Lung (tissue), 12 donors: Measurements from ENCODE around the gene FRAS1. TPM values are rescaled to one million over a fixed set of nuclear protein-coding genes. Genes with fewer than 3 reads are reported as not detected.

Source experiments
- ATAC-seq: fragments of 200-7000 bp; cut with Tn5 transposase; one replicate; pipeline ENCODE4 v1.9.1; 2020; ENCODE audit warnings: moderate number of reproducible peaks; ENCODE audit not compliant: insufficient read depth, low FRiP score
- DNase-seq, 3 donors: peaks; one replicate each; pipeline ENCODE4 v3.0.0-alpha.2; 2013 to 2017
- H3K27ac ChIP-seq, 2 donors: one replicate each; pipeline ENCODE4 v1.5.1; 2013; ENCODE audit warnings: mild to moderate bottlenecking in 2 of 2, moderate library complexity in 2 of 2, control low read depth in 1 of 2, inconsistent platforms in 1 of 2, low read depth in 1 of 2, low read length in 1 of 2
- H3K27me3 ChIP-seq, 3 donors: one replicate each; pipeline ENCODE4 v1.5.1; 2013; ENCODE audit warnings: low read length in 2 of 3; ENCODE audit not compliant: control insufficient read depth in 3 of 3, insufficient read depth in 3 of 3
- H3K36me3 ChIP-seq, 4 donors: one replicate each; pipeline ENCODE4 v1.5.1; 2013; ENCODE audit warnings: low read length in 4 of 4, mild to moderate bottlenecking in 1 of 4, moderate library complexity in 1 of 4; ENCODE audit not compliant: control insufficient read depth in 4 of 4, insufficient read depth in 4 of 4
- H3K4me1 ChIP-seq, 5 donors: one replicate each; pipeline ENCODE4 v1.5.1; 2013; ENCODE audit warnings: low read length in 5 of 5, mild to moderate bottlenecking in 2 of 5, moderate library complexity in 1 of 5; ENCODE audit not compliant: control insufficient read depth in 5 of 5, insufficient read depth in 5 of 5
- H3K4me3 ChIP-seq: one replicate; pipeline ENCODE4 v1.5.1; 2013; ENCODE audit warnings: mild to moderate bottlenecking, control low read depth, moderate library complexity
- H3K9ac ChIP-seq, 2 donors: one replicate each; pipeline ENCODE4 v1.5.1; 2013; ENCODE audit warnings: low read length in 2 of 2, control low read depth in 1 of 2; ENCODE audit not compliant: insufficient read depth in 1 of 2
- H3K9me3 ChIP-seq, 4 donors: one replicate each; pipeline ENCODE4 v1.5.1; 2013; ENCODE audit warnings: low read length in 3 of 4, mild to moderate bottlenecking in 1 of 4, moderate library complexity in 1 of 4; ENCODE audit not compliant: control insufficient read depth in 4 of 4, insufficient read depth in 3 of 4
- CTCF ChIP-seq: IDR thresholded peaks from 2 replicates; pipeline ENCODE4 v1.5.1; 2012; ENCODE audit warnings: mild to moderate bottlenecking; ENCODE audit errors: control extremely low read depth, extremely low read depth
- WGBS, 2 donors: extraction: QIAGEN DNeasy Blood & Tissue Kit; methylation state at CpG; one replicate each; pipeline ENCODE4 v1.1.7; 2013; 5-methylcytosine and 5-hydroxymethylcytosine counted together
- polyA plus RNA-seq, 2 donors: library from polyadenylated mRNA; stranded (reverse); fragments of 200-250 nt; gene quantifications; one replicate each; pipeline ENCODE4 v1.2.1, GENCODE V29; 2013
- total RNA-seq, 2 donors: library from RNA; depleted of rRNA in 1 of 2; stranded (reverse); fragments of >200 nt in 1 of 2; gene quantifications; one replicate each; pipeline ENCODE4 v1.2.1, GENCODE V29; 2014 to 2021
- donor health status: control.
- donor health status: control.
- donor health status: Bipolar disorder and iron deficiency.
- donor health status: healthy.
- donor health status: DM: yes; HTN: yes; CAD: no.

The FRAS1 gene
- total and polyA plus RNA-seq, 4 donors, result 0.45 to 53.8 (median 6.9) TPM

- DNase-seq (peak in 1 of 3 donors; percentile 26), ATAC-seq (no peak)
- Histone ChIP-seq H3K4me3 (no peak overlapping the region), H3K9me3 (no peaks in the 10 kb centered on the region), H3K4me1 (peaks cover 0 to 23% (median 5%) of the 10 kb centered on the region in 5 donors), H3K36me3 (no peaks in the 10 kb centered on the region), H3K27ac (peak overlapping the region; percentile 33 to 66), H3K9ac (no peak overlapping the region), H3K27me3 (peaks cover 0 to 8% (median 0%) of the 10 kb centered on the region in 3 donors)
- TF ChIP-seq CTCF, result no peak
Observed at GRCh38 chr4:78553529-78554060, 496.5 kb downstream of the FRAS1 start.

- H3K4me1 ChIP-seq, result peaks cover 5 to 16% (median 7%) of the 10 kb centered on the region in 5 donors
- no peak for DNase-seq
- ATAC-seq, result no peak
- no peak overlapping the region for H3K4me3 ChIP-seq
- 70 to 74% methylated on average over 4 of the region's 4 CpGs for WGBS, 2 donors
- no peaks in the 10 kb centered on the region for H3K27me3 ChIP-seq
- H3K9me3 ChIP-seq, result no peaks in the 10 kb centered on the region
- H3K27ac ChIP-seq, result no peak overlapping the region
- H3K9ac ChIP-seq, result no peak overlapping the region
- TF ChIP-seq CTCF, result no peak
- H3K36me3 ChIP-seq, result no peaks in the 10 kb centered on the region
Observed at GRCh38 chr4:78556665-78557064, 499.5 kb downstream of the FRAS1 start.

- Histone ChIP-seq H3K4me3 (no peak overlapping the region), H3K36me3 (no peaks in the 10 kb centered on the region), H3K4me1 (peaks cover 5 to 10% (median 7%) of the 10 kb centered on the region in 5 donors), H3K9me3 (no peaks in the 10 kb centered on the region), H3K27me3 (no peaks in the 10 kb centered on the region), H3K27ac (no peak overlapping the region), H3K9ac (no peak overlapping the region)
- 53 to 72% methylated on average over 2 of the region's 2 CpGs for WGBS, 2 donors
- DNase-seq (no peak), ATAC-seq (no peak)
- no peak for TF ChIP-seq CTCF
Observed at GRCh38 chr4:78557841-78558240, 500.7 kb downstream of the FRAS1 start.

- ATAC-seq (no peak), DNase-seq (no peak)
- Histone ChIP-seq H3K36me3 (no peaks in the 10 kb centered on the region), H3K27me3 (no peaks in the 10 kb centered on the region), H3K9ac (no peak overlapping the region), H3K9me3 (no peaks in the 10 kb centered on the region), H3K4me3 (no peak overlapping the region), H3K4me1 (peaks cover 4 to 10% (median 5%) of the 10 kb centered on the region in 5 donors), H3K27ac (no peak overlapping the region)
- TF ChIP-seq CTCF, result no peak
- WGBS, 2 donors, result 56 to 62% methylated on average over 1 of the region's 1 CpG
Observed at GRCh38 chr4:78558410-78558809, 501.3 kb downstream of the FRAS1 start.
